Stimulated activated CD8-positive, alpha-beta memory T cell treated with anti-CD3 and anti-CD28 coated beads, Interleukin-4, amount 100 ng/mL, for 48 hours (primary cell): Measurements from ENCODE around the gene TTLL11.
A peak's percentile ranks its signal among the peaks of the same experiment; 100 is the strongest.

Experiments used
- DNase-seq: peaks from one replicate; pipeline ENCODE4 v3.0.0-alpha.2; 2020

The TTLL11 gene

DNA sequence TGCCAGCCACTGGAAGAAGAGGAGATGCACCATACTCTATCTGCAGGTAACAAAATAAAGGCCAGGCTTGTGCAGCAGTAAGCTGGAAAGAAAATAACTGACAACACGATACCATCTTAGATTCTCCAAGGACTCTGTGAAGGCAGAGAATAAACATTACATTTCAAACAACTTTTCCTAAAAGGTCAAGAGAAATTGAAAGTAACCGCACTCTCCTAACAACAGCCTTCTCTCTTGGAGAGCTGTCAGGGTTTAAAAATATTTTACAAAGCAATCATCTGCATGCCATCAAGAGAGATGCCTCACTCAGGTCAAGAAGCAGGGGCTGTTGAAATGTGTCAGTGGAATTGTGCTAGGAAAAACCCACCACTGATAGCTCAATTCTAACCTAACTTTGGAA is 13.5 kb upstream of the TTLL11 start:
- DNase-seq = no peak

DNA sequence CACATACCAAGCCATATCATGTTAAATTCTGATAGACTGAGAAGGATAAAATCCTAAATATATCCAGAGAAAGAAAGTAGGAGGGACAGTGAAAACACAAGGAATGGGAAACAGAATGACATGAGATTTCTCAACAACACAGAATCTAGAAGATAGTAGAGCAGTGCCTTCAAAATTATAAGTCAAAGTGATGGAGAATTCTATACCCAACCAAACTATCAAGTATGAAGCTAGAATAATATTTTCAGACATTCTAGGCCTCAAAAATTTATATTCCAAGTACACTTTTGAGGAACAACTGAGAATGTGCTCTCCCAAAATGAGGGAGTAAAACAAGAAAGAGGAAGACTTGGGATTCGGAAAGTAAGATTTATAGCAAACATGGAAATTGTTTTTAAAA is 10.9 kb upstream of the TTLL11 start:
- no peak for DNase-seq

DNA sequence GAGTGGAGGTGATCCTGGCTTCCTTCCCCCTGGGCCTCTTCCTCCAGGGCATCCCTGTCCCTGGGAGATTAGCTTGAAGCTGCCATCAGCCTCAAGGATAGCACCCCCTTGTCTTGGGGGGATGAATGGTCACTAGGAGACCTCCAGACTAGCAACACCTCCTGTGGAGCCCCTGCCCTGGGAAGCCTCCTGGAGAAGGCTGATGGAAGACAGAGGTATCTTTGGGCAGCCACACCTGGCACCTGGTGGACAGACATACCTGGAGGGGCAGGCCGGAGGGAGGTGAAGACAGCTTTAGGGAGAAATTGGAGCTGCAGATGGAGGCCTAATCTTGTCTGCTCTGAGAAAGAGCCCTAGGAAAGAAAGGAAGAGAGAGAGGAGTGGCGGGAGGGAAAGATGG is 9.0 kb upstream of the TTLL11 start:
- no peak for DNase-seq

DNA sequence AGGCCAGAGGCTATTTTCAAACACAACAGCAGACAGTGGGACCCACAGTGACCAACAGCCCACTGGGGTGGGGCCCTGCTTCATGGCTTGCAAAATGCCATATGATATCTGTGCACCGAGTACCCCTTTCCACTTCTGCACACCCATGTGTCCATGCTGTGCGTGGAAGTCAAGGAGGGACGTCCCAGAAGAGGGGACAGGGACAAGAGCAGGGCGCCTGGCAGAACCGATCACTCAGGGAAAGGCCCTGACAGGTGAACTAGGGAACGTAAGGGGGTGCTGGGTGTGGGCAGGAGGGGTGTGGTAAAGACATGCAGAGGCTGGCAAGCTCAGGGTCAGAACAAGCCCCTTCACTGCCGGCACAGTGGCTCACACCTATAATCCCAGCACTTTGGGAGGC is 7.6 kb upstream of the TTLL11 start:
- no peak for DNase-seq

DNA sequence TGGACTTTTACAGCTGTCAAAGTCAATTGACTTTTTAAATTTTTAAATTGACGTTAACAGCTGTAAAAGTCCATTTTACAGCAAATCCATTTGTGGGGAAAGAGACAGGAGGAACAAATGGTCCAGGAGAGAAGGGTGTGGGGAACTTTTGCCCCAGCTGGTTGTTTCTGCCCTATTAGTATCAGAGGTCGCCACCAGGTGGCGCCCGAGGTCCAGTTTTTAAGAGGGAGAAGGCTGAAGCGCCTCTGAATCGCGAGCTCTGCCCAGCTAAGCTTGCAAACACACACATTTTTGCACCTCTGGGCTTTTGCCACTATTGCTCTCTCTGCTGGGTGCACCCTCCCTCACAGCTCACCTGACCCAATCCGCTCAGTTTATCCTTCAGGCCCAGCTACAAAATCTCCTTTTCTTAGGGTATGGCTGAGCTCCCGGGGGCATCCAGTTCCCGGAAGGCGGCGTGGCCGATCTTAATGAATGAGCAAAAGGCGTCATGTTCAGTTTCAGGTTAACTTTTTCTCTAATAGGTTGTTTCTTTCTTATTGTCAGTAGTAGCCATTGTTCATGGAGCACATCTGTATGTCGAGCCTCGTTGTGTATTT is 6.3 kb upstream of the TTLL11 start:
- DNase-seq = peak; percentile 88

DNA sequence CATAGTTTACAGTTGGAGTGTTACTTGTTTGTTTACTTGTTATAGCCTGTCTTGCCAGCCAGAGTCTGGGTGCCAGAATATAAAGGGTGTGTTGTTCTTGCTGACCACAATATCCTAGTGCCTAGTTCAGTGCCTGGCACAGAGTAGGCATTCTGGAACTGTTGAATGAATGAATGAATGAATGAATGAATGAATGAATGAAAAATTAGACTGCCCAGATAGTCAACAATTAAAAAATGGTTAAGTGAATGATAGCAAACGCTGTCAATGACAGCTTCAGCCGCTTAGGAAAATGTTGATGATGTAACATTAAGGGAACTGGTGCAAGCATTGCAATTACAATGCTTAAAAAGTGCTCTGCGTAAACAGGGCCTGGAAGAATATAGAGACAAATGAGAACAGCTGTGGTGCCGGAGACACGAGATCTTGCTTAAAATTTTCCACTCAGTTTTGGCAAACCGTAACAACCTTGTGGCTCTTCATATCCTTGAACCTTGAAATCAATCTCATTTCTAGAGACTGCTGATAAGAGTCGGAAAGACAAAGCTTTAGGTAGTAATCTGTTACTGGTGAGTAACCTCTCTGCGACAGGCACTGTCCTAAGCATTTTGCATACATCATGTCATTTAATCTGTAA is 4.7 kb upstream of the TTLL11 start:
- DNase-seq = no peak

DNA sequence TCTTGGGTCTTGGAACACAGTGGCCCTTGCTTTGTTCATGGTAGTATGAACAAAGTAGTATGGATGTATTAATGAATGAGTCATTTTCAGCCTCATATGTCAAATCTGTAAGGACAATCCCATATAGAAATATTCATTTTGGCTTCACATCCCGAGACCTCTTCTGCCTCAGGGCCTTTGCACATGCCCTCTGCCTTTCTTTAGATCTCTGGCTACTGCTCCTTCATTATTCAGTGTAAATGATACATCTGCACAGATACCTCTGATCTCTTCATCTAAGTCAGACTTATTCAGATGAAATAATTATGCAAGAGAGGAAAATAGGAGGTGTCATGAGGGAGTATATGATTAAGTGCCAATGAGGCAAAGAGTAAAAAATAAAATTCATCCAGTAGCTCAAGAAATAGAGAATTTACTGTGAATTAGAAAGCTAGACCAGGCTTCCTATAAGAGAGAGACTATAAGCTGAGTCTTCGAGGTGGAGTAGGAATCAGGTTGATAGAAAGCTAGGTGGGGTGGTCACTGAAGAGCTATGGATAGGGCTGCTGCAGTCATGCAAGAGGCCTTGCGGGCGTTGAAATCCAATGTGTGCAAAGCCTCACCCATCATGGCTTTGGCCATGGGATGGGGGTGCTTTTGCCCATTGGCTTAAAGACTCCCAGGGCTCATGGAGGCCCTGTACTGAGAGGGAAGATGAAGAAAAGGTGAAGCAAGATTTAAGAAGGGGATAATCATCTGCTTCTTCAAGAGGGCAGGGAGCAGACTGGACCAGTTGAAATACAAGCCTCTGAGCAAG is 3.7 kb upstream of the TTLL11 start:
- DNase-seq = no peak

DNA sequence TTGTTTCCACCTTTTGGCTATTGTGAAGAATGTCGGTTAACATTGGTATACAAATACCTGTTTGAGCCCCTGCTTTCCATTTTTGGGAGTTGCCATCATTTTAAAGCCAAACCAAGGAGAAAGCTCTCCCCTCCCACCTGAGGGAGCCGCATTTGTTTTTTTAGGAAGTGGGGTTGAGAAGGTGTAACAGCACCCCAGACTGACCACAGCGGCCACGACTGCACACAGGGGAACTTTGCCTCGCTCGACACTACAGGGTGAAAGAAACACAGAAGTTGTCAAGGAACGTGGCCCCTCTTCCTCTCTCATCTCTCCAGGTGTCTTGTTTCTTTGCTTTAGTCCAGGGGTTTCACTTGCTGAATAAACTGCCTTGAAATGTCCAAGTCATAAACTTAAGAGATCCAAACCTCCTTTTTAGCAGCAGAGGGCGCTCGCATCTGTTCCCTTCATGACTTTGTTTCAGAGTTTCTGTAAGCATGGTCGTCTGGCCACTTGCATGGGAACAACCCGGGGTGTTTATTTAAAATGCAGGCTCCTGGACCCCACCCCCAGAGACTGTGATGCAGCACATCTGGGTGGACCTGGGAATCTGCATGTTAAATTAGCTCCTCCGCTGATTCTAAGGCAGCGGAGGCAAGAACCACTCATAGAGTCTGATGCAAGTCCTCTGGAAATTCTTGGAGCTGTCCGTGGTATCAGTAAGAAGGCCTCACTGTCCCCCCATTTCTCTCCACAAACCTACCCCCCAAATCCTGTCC is 2.1 kb upstream of the TTLL11 start:
- DNase-seq = peak; percentile 69

DNA sequence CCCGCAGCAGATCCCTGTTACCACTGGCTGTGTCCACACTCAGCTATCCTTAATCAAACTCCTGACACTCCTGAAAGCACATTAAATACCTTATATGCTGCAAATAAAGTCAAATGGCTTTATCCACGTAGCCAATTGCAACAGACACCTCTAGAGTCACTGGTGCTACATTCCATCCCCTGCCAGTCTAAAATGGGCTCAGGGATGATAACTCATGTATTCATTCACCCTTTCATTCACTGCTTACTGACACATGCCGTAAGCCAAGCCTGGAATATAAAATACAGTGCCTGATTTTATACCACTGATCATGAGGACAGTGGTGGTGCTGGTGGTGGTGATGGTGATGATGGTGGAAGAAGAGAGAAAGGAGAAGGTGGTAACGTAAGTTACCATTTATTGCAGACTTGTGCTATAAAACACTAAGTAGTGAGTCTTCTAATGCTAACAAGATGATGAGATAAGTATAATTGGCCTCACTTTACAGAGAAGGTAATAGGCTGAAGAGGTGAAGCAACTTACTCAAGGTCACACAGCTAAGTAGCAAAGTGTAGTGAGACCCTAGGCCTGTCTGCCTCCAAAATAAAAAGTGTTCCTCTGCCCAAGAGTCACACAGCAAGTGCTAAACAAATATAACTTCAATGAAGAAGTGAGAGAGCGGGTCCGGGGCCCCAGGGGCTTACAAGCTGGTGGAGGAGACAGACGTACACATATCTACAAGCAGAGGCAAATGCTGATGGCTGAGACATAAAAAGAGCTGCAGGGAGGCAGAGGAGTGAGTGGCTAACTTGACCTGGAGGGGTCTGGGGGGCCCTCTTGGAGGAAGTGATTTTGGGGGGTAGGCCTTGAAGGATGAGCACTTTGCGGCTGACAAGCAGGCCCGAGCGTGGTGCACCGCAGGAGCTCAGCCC is 1.2 kb downstream of the TTLL11 start:
- DNase-seq = peak; percentile 30

DNA sequence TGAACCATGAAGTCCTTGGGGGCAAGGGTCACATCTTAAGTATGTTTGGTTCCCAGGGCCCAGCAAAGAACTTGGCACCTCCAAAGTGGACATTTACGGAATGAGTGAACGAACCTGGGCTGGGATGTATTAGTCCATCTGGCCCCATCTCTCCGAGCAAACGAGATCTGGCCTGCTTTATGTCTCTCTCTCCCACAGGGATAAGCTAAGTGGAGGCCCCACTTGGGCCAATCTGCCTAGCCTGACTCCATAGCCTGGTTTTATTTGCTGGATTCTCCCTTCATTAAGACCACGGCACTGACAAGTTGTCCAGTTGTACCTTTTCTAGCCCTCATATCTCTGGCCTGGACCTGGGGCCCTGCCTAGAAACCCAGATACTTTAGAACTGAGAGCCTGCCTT is 2.1 kb downstream of the TTLL11 start:
- no peak for DNase-seq

DNA sequence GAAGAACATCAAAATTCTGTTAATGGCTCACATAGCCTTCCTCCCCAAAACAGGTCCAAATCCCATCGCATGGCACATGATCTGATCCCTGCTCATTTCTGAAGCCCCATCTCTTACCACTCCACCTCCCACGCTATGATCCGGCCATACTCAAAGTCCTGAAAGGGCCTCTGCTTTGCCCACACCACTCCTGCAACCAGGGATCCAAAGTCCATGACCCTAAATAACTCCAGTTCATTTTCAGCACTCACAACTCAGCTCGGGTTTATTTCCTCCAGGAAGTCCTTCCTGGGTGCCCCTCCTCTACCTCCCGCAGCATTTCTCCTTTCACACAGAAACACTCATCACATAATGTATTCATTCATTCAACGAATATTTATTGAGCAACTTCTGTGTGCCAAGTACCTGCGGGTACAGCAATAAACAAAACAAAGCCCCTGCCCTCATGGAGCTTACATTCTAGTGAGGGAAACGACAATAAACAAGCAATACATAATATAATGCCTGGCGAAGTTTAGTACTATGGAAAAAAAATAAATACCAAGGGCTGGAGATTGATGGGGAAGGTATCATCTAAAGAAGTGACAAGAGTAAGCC is 2.7 kb downstream of the TTLL11 start:
- no peak for DNase-seq

DNA sequence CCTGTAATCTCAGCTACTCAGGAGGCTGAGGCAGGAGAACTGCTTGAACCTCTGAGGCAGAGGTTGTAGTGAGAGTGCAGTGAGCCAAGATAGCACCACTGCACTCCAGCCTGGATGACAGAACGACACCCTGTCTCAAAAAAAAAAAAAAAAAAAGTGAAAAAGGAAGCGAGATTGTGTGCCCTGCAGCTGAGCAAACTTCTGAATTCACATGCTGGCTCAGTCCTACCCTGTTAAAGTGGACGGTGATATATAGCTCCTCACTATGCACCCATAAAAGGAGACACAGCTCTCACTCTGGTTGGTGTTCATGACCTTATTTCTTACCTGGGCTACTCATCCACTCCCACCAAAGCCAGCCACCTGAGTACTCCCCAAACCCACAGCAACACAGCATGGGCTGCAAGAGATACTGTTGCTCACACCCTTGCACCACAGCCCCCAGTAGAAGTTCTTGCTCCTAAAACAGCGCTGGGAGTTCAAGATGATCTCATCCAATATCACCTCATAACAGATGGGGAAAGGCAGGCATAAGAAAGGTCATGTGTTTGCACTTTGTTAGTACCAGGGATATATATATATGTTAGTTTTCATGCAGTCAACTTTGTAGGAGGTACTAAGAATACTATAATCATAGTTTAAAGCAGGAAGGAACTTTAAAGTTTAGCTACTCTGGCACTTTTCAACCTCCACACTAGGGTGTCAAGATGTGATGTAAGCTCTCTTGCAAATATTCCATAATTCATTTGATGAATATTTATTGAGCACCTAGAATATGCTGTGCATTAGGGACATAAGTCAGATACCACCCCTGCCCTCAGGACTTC is 4.0 kb downstream of the TTLL11 start:
- no peak for DNase-seq

DNA sequence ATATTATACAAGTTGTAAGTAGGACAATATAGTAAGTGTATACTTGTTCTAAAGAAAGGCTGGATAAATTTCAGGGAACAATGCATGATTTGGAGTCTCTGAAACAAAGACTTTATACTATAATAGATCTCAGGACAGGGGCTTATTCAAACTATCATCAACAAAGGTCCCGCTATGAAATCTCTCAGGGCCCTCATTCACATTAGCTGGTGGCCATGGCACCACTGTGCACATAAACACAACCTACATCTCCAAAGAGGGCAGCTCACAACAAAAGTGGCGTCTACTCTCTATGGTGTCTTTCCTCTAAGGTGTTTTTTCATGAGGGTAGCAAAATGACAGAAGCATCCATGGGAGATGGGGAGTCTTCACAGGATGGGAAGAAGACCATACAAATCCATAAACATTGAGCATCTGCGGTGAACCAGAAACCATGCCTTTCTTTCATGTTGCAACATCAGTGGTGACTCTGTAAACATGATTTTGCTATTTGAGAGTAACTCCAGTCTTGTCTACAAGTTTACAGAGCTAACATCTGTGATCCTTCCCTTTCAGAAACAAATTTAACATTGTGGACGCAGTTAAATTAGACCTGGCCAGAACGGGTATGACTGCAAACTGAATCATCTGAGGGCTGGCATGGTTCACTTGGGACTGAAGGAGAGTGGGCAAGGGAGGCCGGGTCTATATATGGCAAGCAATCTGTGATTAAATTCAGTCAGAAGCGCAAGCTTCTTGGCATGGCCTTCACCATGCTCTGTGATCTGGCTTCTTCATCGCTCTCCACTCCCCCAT is 5.5 kb downstream of the TTLL11 start:
- no peak for DNase-seq

DNA sequence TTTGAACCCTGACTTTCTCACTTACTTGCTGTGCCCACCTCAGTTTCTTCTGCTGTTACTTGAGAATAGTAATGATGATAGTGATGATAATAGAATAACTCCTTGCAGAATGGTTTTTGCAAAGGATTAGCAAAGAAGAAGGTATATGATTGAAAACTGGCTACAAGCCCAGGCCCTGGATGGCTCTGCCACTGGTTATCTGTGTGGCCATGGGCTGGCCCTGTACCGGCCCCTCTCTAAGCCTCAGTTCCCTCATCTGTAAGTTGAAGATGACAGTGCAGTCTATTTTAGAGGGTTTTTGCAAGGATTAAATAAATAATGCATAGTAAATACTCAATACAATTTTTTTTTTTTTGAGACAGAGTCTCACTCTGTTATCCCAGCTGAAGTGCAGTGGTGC is 6.2 kb downstream of the TTLL11 start:
- DNase-seq = no peak

DNA sequence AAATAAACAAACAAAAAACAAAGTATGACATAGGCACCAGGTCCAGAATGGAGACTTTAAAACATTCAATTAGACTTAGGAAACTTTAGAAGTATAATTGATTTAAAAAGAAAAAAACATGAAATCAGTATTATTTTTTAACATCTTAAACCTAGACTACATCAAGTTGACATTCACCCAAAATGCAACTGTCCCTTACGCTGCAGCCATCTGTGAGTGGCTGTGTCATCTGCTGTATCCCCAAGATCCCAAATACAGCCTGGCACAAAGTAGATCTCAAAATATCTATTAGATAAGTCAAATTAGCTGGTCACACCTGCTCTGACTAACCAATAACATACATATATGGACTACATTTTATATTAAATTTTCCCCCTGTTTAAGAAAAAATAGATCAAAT is 7.8 kb downstream of the TTLL11 start:
- no peak for DNase-seq

DNA sequence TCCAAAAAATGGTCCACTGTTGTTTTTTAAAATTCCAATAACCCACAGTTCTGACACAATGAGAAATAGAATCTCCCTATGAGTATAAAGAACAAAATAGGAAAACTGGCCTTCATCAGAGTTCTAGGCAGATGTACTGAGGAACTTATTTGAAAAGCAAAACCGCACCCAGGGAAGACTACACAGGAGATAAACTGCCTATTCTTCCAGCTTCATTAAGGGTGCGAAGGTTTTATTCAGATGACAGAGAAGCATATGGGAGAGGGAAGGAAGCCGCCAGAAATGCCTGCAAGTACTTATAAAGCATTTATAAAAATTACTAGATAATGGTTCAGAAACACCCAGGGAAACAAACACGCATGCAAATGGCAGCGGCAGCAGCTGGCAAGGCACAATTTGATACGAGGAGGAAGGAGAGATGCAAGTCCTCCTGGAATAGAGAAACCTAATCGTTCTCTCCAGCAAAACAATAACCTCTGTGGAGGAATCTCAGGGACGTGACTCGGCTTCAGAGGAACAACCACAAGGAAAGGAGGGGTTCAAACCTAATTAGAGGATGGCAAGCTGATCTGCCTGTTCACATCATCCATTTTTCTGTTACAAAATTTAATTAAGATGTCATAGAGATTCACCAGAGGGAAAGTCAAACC is 9.0 kb downstream of the TTLL11 start:
- DNase-seq = no peak

DNA sequence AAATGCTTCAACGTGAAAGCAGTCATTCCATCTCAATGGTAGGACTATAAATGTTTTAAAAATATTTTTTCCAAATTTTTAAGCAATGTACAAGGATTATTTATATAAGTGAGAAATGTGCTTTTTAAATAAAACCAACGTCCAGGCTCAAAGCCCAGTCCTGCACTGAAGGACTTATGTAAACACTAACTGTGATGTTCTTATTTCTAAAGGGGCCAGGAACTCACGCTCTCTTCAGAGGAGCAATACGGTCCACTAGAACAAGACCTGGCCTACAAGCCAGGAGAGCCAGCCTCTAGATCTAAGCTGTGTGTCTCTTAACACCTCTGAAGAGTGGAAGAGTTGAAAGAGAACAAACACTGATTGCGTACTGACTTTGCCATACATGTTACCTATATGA is 12.1 kb downstream of the TTLL11 start:
- DNase-seq = no peak

DNA sequence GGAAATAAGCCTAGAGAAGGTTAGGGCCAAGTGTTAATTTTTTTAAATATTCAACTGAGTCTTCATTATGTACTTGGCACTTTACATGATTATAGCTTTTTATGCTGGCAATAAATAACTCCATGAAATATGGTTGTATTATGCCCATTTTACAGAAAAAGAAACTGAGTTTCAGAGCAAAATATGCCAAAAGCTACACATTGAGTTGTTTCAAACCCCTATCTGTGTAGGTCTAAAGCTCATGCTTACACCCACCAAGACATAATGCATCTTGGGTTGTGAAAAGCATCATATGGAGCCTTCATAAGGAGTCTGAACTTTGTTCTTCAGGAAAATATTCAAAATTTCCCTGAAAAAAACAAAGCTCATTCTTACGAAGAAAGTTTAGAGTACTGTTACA is 14.6 kb downstream of the TTLL11 start:
- DNase-seq = no peak

DNA sequence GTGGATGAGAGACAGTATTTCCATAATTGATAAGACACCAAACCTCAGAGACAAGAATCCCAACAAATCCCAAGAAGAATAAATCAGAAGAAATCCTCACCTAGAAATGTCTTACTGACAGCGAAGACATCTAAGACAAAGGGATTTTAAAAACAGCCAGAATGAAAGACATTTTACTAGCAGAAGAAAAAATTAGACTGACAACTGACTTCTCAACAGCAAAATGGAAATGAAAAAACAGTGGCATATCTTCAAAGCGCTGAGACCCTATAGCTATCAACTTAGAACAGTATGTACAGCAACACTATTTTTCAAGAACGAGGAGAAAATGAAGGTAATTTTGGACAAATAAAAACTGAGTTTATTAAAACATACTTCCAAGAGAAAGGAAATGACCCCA is 16.3 kb downstream of the TTLL11 start:
- DNase-seq = no peak

DNA sequence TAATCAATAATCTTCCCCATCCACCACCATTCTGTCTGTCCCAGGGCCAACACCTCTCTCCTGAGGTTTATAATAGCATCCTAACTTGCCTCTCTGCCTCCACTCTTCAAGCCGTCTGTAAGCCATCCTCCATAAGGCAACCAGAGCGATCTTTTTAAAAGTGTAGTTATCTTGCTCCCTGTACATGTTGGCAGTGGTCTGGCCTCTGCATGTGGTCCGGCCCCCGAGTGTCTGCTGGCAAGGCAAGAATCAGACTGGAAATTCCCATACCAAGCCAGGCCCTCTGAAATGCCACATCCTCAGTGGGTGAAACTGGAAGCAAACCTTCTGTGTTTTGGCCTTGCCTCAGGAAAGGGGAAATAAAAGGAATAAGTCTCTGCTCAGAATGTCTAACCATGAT is 17.0 kb downstream of the TTLL11 start:
- no peak for DNase-seq
